ENCODE measurements around the gene UTP25.
"Not testable (repeated sequence)": the region's sequence is repeated elsewhere in the genome, so short reads cannot be mapped to it uniquely, and the experiment has no call there.

The UTP25 gene

GRCh38 chr1:209896346-209896745, 68.6 kb downstream of the UTP25 start:
- DNase-seq (ENCODE audit: low spot score): no peak

GRCh38 chr1:209898271-209898670, 70.5 kb downstream of the UTP25 start:
- DNase-seq (ENCODE audit: low spot score): not testable (repeated sequence)

- DNase-seq (ENCODE audit: low spot score): not testable (repeated sequence)
Measured at GRCh38 chr1:209898851-209899250, 71.1 kb downstream of the UTP25 start.

- no peak for DNase-seq (ENCODE audit: low spot score)
Measured at GRCh38 chr1:209899948-209900347, 72.2 kb downstream of the UTP25 start.

- no peak for DNase-seq (ENCODE audit: low spot score)
Measured at GRCh38 chr1:209900734-209901133, 73.0 kb downstream of the UTP25 start.

GRCh38 chr1:209901211-209901610, 73.4 kb downstream of the UTP25 start:
- no peak for DNase-seq (ENCODE audit: low spot score)

- not testable (repeated sequence) for DNase-seq (ENCODE audit: low spot score)
Measured at GRCh38 chr1:209904774-209905173, 77.0 kb downstream of the UTP25 start.

Measured in ecto neural progenitor cell (in vitro differentiated cells).